ENCODE results near the gene TBC1D28.
"Not testable (repeated sequence)": the region's sequence is repeated elsewhere in the genome, so short reads cannot be mapped to it uniquely, and the experiment has no call there.

DNA sequence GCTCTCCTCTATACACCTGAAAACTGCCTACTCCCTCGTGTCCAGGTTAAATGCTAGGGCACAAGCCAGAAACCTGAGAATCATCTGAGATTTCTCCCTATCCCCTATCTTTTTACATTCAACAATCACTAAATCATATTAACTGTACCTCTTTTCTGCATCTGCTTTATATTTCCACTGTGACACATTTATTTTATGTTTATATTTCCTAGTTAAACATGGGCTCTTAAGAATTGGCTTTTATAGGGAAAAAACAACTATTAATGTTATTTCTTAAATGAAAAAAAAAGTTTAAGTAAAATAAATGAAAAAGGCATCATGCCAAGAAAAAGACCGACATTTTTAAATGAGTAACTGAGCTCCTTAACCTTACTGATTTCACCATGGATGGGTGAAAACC, 26.6 kb downstream of the TBC1D28 start:
- TF ChIP-seq, protein P1, sequence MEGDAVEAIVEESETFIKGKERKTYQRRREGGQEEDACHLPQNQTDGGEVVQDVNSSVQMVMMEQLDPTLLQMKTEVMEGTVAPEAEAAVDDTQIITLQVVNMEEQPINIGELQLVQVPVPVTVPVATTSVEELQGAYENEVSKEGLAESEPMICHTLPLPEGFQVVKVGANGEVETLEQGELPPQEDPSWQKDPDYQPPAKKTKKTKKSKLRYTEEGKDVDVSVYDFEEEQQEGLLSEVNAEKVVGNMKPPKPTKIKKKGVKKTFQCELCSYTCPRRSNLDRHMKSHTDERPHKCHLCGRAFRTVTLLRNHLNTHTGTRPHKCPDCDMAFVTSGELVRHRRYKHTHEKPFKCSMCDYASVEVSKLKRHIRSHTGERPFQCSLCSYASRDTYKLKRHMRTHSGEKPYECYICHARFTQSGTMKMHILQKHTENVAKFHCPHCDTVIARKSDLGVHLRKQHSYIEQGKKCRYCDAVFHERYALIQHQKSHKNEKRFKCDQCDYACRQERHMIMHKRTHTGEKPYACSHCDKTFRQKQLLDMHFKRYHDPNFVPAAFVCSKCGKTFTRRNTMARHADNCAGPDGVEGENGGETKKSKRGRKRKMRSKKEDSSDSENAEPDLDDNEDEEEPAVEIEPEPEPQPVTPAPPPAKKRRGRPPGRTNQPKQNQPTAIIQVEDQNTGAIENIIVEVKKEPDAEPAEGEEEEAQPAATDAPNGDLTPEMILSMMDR (IDR thresholded peaks at IDR 0.05): not testable (repeated sequence)
- not testable (repeated sequence) for TF ChIP-seq POLR2A (IDR thresholded peaks at IDR 0.05)
